D341Med (cell line): ENCODE measurements around the gene PCDHGA5.
A peak's percentile ranks its signal among the peaks of the same experiment; 100 is the strongest.
"Not testable (repeated sequence)": the region's sequence is repeated elsewhere in the genome, so short reads cannot be mapped to it uniquely, and the experiment has no call there.

Source experiments
- DNase-seq: peaks from one replicate; pipeline ENCODE4 v3.0.0; 2012; ENCODE audit warnings: low spot score

Gene PCDHGA5

DNA sequence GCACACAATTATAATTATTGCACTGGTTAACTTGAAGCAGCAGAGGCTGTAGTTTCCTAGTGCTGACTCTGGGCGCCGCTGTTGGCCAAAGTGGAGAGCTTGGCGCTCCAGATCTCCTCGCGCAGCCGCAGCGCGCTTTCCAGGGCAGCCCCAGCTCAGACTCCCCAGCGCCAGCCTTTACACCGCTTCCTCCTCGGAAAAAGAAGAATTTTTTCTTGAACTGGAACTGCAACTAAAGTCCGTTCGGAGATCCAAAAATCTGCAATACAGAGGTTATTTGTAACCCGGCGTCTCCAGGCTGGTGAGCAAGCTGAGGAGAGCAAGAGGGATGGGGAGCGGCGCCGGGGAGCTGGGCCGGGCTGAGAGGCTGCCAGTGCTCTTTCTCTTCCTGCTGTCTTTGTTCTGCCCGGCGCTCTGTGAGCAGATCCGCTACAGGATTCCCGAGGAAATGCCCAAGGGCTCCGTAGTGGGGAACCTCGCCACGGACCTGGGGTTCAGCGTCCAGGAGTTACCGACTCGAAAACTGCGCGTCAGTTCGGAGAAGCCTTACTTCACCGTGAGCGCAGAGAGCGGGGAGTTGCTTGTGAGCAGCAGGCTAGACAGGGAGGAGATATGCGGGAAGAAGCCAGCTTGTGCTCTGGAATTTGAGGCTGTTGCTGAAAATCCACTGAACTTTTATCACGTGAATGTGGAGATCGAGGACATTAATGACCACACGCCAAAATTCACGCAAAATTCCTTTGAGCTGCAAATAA is 23.8 kb downstream of the PCDHGA5 start, which contains the start of gene PCDHGB4:
PCDHGB4 (plus strand) TSS at position 142 of the 755 bp plus-strand sequence; CDS start at position 329, 187 bp downstream.
- not testable (repeated sequence) for DNase-seq

DNA sequence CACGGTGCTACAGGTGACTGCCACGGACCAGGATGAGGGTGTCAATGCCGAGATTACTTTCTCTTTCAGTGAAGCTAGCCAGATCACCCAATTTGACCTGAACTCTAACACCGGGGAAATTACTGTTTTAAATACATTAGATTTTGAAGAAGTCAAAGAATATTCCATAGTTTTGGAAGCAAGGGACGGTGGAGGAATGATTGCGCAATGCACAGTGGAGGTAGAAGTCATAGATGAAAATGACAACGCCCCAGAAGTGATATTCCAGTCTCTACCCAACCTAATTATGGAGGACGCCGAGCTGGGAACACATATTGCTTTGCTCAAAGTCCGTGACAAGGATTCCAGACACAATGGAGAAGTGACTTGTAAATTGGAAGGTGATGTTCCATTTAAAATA is 24.7 kb downstream of the PCDHGA5 start:
- DNase-seq: no peak

DNA sequence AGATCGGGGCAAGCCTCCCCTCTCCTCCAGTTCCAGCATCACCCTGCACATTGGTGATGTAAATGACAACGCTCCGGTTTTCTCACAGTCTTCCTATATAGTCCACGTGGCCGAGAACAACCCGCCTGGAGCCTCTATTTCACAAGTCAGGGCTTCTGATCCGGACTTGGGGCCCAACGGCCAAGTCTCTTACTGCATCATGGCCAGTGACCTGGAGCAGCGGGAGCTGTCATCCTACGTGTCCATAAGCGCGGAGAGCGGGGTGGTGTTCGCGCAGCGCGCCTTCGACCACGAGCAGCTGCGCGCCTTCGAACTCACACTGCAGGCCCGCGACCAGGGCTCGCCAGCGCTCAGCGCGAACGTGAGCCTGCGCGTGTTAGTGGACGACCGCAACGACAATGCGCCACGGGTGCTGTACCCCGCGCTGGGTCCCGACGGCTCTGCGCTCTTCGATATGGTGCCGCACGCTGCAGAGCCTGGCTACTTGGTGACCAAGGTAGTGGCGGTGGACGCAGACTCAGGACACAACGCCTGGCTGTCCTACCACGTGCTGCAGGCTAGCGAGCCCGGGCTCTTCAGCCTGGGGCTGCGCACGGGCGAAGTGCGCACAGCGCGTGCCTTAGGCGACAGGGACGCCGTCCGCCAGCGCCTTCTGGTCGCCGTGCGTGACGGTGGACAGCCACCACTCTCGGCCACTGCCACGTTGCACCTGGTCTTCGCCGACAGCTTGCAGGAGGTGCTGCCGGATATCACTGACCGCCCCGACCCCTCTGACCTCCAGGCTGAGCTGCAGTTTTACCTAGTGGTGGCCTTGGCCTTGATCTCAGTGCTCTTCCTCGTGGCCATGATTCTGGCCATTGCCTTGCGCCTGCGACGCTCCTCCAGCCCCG is 25.4 kb downstream of the PCDHGA5 start:
- no peak for DNase-seq

DNA sequence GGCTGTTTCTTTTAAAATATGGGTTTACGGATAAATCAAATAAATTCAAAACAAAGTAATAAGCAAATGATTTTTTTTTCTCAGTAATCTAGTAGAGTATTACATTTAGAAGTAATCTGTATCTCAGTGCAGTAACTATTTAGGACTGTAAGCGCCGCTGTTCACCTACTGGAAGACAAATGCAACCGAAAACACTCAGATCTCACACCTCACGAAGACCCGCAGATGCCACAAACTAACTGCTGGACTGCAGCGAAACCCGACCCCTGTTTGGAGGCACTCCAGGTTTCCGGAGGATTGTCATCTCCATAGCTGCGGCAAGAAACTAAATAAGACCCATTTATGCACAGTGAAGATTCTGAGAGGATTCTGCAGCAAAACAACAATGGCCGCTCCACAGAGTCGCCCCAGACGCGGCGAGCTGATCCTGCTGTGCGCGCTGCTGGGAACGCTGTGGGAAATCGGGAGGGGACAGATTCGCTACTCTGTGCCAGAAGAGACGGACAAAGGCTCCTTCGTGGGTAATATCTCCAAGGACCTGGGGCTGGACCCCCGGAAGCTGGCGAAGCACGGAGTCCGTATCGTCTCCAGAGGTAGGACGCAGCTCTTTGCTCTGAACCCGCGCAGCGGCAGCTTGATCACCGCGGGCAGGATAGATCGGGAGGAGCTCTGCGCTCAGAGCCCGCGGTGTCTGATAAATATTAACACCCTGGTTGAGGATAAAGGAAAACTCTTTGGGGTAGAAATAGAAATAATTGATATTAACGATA is 28.7 kb downstream of the PCDHGA5 start, which contains the start of gene PCDHGA8:
PCDHGA8 (plus strand) TSS at position 205 of the 770 bp plus-strand sequence; CDS start at position 386, 181 bp downstream.
- no peak for DNase-seq

DNA sequence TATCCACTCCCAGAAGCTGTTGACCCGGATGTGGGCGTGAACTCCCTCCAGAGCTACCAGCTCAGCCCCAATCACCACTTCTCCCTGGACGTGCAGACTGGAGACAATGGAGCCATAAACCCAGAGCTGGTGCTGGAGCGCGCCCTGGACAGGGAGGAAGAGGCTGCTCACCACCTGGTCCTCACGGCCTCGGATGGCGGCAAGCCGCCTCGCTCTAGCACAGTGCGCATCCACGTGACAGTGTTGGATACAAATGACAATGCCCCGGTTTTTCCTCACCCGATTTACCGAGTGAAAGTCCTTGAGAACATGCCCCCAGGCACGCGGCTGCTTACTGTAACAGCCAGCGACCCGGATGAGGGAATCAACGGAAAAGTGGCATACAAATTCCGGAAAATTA is 29.3 kb downstream of the PCDHGA5 start:
- no peak for DNase-seq

DNA sequence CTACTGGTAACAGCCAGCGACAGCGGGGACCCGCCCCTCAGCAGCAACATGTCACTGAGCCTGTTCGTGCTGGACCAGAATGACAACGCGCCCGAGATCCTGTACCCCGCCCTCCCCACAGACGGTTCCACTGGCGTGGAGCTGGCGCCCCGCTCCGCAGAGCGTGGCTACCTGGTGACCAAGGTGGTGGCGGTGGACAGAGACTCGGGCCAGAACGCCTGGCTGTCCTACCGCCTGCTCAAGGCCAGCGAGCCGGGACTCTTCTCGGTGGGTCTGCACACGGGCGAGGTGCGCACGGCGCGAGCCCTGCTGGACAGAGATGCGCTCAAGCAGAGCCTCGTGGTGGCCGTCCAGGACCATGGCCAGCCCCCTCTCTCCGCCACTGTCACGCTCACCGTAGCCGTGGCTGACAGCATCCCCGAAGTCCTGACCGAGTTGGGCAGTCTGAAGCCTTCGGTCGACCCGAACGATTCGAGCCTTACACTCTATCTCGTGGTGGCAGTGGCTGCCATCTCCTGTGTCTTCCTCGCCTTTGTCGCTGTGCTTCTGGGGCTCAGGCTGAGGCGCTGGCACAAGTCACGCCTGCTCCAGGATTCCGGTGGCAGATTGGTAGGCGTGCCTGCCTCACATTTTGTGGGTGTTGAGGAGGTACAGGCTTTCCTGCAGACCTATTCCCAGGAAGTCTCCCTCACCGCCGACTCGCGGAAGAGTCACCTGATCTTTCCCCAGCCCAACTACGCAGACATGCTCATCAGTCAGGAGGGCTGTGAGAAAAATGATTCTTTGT is 30.6 kb downstream of the PCDHGA5 start:
- DNase-seq: not testable (repeated sequence)

DNA sequence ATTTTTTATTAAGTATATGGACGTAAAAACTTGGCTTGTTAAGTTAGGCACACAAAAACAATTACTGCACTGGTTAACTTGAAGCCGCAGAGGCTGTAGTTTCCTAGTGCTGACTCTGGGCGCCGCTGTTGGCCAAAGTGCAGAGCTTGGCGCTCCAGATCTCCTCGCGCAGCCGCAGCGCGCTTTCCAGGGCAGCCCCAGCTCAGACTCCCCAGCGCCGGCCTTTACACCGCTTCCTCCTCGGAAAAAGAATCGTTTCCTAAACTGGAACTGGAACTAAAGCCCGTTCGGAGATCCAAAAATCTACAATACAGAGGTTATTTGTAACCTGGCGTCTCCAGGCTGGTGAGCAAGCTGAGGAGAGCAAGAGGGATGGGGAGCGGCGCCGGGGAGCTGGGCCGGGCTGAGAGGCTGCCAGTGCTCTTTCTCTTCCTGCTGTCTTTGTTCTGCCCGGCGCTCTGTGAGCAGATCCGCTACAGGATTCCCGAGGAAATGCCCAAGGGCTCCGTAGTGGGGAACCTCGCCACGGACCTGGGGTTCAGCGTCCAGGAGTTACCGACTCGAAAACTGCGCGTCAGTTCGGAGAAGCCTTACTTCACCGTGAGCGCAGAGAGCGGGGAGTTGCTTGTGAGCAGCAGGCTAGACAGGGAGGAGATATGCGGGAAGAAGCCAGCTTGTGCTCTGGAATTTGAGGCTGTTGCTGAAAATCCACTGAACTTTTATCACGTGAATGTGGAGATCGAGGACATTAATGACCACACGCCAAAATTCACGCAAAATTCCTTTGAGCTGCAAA is 34.0 kb downstream of the PCDHGA5 start, which contains the start of gene PCDHGB5:
PCDHGB5 (plus strand) TSS at position 192 of the 796 bp plus-strand sequence; CDS start at position 373, 181 bp downstream.
- not testable (repeated sequence) for DNase-seq

DNA sequence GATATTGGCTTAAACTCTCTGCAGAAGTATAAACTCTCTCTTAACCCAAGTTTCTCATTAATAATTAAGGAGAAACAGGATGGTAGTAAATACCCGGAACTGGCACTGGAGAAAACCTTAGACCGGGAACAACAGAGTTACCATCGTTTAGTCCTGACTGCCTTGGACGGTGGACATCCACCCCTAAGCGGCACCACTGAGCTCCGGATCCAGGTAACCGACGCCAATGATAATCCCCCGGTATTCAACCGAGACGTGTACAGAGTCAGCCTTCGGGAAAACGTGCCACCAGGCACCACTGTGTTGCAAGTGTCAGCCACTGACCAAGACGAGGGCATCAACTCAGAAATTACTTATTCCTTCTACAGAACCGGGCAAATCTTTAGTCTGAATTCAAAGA is 34.6 kb downstream of the PCDHGA5 start:
- no peak for DNase-seq

DNA sequence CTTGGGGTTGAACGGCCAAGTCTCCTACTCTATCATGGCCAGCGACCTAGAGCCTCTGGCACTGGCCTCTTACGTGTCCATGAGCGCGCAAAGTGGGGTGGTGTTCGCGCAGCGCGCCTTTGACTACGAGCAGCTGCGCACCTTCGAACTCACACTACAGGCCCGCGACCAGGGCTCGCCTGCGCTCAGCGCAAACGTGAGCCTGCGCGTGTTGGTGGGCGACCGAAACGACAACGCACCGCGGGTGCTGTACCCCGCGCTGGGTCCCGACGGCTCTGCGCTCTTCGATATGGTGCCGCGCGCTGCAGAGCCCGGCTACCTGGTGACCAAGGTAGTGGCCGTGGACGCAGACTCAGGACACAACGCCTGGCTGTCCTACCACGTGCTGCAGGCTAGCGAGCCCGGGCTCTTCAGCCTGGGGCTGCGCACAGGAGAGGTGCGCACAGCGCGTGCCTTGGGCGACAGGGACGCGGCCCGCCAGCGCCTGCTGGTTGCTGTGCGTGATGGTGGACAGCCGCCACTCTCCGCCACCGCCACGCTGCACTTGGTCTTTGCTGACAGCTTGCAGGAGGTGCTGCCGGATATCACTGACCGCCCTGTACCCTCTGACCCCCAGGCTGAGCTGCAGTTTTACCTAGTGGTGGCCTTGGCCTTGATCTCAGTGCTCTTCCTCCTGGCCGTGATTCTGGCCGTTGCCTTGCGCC is 35.7 kb downstream of the PCDHGA5 start:
- DNase-seq: no peak

DNA sequence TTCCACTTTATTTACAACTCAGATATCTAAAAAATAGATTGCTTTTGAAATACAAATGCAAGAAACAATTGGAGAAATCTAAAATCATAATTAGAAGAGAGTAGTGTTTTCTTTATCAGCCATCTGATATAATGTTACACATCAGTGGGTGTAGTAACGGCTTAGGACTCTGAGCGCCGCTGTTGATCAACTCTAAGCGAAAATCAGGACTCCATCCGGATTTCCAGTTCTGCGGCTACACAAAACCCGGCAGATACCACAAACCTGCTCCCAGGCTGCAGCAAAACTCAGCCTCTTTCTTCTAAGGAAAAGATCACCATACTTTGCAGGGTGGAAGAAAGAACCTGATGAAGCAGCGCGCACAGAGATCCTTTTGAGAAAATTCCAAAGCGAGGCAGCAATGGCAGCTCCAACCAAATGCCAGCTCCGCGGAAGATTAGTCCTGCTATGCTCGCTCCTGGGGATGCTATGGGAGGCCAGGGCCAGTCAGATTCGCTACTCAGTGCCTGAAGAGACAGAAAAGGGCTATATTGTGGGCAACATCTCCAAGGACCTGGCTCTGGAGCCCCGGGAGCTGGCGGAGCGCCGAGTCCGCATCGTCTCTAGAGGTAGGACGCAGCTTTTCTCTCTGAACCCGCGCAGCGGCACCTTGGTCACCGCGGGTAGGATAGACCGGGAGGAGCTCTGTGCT is 38.7 kb downstream of the PCDHGA5 start, which contains the start of gene PCDHGA9:
PCDHGA9 (plus strand) TSS at position 226 of the 691 bp plus-strand sequence; CDS start at position 401, 175 bp downstream.
- peak; percentile 56 for DNase-seq

DNA sequence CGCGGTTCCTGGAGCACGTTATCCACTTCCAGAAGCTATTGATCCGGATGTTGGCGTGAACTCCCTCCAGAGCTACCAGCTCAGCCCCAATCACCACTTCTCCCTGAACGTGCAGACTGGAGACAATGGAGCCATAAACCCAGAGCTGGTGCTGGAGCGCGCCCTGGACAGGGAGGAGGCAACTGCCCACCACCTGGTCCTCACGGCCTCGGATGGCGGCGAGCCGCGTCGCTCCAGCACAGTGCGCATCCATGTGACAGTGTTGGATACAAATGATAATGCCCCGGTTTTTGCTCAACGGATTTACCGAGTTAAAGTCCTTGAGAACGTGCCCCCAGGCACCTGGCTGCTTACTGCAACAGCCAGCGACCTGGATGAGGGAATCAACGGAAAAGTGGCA is 39.4 kb downstream of the PCDHGA5 start:
- no peak for DNase-seq

DNA sequence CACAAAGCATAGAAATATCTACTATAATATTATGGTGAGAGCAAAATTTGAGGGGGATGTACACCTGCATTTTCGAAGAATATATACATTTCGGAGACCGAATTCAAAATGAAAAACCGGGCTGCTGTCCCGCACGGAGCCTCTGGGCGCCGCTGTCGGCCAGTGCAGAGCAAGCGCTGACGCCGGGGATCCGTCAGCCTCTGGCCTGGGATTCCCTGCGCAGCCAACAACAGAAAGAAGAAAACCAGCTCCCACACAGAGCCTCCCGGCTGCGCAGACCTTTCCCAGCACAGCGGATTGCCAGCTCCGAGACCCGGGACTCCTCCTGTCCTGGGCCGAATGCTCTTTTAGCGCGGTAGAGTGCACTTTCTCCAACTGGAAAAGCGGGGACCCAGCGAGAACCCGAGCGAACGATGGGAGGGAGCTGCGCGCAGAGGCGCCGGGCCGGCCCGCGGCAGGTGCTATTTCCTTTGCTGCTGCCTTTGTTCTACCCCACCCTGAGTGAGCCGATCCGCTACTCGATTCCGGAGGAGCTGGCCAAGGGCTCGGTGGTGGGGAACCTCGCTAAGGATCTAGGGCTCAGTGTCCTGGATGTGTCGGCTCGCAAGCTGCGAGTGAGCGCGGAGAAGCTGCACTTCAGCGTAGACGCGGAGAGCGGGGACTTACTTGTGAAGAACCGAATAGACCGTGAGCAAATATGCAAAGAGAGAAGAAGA is 44.0 kb downstream of the PCDHGA5 start, which contains the start of gene PCDHGB6:
PCDHGB6 (plus strand) TSS at position 232 of the 716 bp plus-strand sequence; CDS start at position 414, 182 bp downstream.
- DNase-seq: not testable (repeated sequence)

DNA sequence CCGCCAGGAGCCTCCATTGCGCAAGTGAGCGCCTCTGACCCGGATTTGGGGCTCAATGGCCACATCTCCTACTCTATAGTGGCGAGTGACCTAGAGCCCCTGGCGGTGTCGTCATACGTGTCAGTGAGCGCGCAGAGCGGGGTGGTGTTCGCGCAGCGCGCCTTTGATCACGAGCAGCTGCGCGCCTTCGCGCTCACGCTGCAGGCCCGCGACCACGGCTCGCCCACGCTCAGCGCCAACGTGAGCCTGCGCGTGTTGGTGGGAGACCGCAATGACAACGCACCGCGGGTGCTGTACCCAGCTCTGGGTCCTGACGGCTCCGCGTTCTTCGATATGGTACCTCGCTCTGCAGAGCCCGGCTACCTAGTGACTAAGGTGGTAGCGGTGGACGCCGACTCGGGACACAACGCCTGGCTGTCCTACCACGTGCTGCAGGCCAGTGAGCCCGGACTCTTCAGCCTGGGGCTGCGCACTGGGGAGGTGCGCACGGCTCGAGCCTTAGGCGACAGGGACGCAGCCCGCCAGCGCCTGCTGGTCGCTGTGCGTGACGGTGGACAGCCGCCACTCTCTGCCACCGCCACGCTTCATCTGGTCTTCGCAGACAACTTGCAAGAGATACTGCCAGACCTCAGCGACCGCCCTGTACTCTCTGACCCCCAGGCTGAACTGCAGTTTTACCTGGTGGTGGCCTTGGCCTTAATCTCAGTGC is 45.8 kb downstream of the PCDHGA5 start:
- no peak for DNase-seq

DNA sequence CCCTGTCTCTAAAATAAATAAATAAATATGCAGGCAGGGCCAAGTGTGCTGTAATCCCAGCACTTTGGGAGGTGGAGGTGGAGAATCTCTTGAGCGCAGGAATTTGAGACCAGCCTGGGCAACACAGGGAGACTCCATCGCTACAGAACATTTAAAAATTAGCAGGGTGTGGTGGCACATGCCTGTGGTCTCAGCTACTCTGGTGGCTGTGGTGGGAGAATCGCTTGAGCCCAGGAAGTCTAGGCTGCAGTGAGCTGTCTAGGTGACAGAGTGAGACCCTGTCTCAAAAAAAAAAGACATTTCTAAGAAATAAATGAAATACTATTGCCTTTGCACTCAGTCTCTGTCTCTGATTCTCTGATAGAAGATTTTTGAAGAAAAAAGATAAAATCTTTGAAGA is 47.6 kb downstream of the PCDHGA5 start:
- no peak for DNase-seq

DNA sequence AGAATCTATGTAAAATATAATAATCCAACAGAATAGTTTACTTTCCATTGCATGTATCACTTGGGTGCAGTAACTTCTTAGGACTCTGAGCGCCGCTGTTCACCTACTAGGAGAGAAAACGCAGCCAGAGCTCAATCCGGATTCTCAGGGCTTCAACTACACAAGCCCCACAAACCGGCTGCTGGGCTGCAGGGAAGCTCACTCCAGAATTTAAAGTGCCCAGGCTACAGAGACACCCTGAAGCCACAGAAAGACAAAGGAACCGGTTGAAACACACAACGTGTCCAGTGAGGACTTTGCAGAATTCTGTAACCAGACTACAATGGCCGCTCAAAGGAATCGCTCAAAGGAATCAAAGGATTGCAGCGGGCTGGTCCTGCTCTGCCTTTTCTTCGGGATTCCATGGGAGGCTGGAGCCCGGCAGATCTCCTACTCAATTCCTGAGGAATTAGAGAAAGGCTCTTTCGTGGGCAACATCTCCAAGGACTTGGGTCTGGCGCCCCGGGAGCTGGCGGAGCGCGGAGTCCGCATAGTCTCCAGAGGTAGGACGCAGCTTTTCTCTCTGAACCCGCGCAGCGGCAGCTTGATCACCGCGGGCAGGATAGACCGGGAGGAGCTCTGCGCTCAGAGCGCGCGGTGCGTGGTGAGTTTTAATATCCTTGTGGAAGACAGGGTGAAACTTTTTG is 49.0 kb downstream of the PCDHGA5 start, which contains the start of gene PCDHGA10:
PCDHGA10 (plus strand) TSS at position 134 of the 686 bp plus-strand sequence; CDS start at position 323, 189 bp downstream.
- DNase-seq: no peak

DNA sequence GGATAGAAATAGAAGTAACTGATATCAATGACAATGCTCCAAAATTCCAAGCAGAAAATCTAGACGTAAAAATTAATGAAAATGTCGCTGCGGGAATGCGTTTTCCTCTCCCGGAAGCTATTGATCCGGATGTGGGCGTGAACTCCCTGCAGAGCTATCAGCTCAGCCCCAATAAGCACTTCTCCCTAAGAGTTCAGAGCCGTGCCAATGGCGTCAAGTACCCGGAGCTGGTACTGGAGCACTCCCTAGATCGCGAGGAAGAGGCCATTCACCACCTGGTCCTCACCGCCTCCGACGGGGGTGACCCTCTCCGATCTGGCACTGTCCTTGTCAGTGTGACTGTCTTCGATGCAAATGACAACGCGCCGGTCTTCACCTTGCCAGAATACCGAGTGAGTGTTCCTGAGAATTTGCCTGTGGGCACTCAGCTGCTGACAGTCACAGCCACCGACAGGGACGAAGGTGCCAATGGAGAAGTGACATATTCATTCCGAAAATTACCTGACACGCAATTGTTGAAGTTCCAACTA is 49.6 kb downstream of the PCDHGA5 start:
- no peak for DNase-seq
